ENCODE measurements around the gene C6orf132. TPM values are rescaled to one million over a fixed set of nuclear protein-coding genes. Genes with fewer than 3 reads are reported as not detected.

C6orf132 gene
- total RNA-seq, 1 experiment from 2014 or later = 49.8 TPM

DNA sequence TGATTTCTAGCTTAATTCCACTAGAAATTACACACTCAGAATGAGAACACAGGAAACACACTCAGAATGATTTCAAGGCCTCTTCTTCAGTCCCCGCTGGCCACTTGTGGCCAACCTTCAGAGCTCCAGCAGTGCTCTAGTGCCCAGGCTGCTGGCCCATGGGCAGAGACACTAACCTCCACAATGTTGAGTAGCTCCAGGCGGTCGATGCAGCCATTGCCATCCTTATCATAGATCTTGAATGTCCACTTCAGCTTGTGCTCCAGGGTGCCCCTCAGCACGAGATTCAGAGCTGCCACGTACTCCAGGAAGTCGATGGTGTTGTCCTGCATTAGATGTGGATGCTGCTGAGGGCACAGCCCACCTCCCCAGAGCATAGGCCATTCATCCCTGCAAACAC, 46.0 kb upstream of the C6orf132 start:
- no peaks in the 10 kb centered on the region for H3K9me2 ChIP-seq (ENCODE audit: insufficient read depth)
- no peak overlapping the region for H3K27ac ChIP-seq
- peaks cover 12% of the 10 kb centered on the region; the same call in 1 of the 2 replicates for H3K4me1 ChIP-seq (replicated peaks; ENCODE audit: insufficient read depth)
- no peaks in the 10 kb centered on the region for H3K27me3 ChIP-seq (ENCODE audit: insufficient read depth, low read depth)
- no peak overlapping the region for H3K4me2 ChIP-seq
- H3K79me2 ChIP-seq (ENCODE audit: low read depth) = no peaks in the 10 kb centered on the region
- BruUV-seq (replicated peaks) = no TSS peak
- intact Hi-C loops (cut with micrococcal nuclease; ENCODE audit: unreplicated experiment) = no loop called here
- DNase-seq = no peak
- H3F3A ChIP-seq (ENCODE audit: insufficient read depth, low read depth) = no peaks in the 10 kb centered on the region; the same call in 1 of the 2 replicates
- no peaks in the 10 kb centered on the region for H3K36me3 ChIP-seq (ENCODE audit: low read depth)
- H2AFZ ChIP-seq = no peak overlapping the region
- no peaks in the 10 kb centered on the region for H4K20me1 ChIP-seq (ENCODE audit: insufficient read depth)
- ChIA-PET CTCF (no interaction called here), POLR2A (ENCODE audit: unreplicated experiment) (no interaction called here)
- no peaks in the 10 kb centered on the region for H3K9me3 ChIP-seq (ENCODE audit: insufficient read depth, low read depth)
- TF ChIP-seq, protein P1, sequence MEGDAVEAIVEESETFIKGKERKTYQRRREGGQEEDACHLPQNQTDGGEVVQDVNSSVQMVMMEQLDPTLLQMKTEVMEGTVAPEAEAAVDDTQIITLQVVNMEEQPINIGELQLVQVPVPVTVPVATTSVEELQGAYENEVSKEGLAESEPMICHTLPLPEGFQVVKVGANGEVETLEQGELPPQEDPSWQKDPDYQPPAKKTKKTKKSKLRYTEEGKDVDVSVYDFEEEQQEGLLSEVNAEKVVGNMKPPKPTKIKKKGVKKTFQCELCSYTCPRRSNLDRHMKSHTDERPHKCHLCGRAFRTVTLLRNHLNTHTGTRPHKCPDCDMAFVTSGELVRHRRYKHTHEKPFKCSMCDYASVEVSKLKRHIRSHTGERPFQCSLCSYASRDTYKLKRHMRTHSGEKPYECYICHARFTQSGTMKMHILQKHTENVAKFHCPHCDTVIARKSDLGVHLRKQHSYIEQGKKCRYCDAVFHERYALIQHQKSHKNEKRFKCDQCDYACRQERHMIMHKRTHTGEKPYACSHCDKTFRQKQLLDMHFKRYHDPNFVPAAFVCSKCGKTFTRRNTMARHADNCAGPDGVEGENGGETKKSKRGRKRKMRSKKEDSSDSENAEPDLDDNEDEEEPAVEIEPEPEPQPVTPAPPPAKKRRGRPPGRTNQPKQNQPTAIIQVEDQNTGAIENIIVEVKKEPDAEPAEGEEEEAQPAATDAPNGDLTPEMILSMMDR (conservative IDR thresholded peaks at IDR 0.05) = no peak
- TF ChIP-seq EZH2 (IDR thresholded peaks at IDR 0.05; ENCODE audit: low read depth) = no peak
- H3K4me3 ChIP-seq = no peak overlapping the region

DNA sequence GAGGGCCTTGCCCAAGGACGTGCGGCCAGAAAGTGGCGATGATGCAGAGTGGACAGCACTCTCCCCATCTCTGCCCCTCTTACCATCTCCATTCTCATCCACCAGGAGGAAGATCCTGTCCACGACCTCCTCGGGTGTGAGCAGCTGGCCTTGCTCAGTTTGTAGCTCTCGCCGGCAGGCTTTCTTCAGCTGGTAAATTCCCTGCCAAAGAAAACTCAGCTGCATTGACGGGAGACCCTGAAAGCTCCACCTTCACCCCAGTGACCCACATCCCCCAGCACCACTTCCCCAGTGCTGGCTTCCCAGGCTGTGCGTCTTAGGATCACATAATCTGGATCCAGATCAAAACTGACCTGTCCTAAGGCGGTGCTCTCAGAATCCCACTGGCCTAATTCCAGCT, 43.2 kb upstream of the C6orf132 start:
- Histone ChIP-seq H3K4me2 (no peak overlapping the region), H3K79me2 (ENCODE audit: low read depth) (no peaks in the 10 kb centered on the region), H3K9me2 (ENCODE audit: insufficient read depth) (no peaks in the 10 kb centered on the region), H3K4me3 (no peak overlapping the region), H3K27ac (no peak overlapping the region), H2AFZ (no peak overlapping the region), H3K36me3 (ENCODE audit: low read depth) (no peaks in the 10 kb centered on the region), H4K20me1 (ENCODE audit: insufficient read depth) (no peaks in the 10 kb centered on the region), H3K9me3 (ENCODE audit: insufficient read depth, low read depth) (no peaks in the 10 kb centered on the region), H3K27me3 (ENCODE audit: insufficient read depth, low read depth) (no peaks in the 10 kb centered on the region), H3K4me1 (replicated peaks; ENCODE audit: insufficient read depth) (no peaks in the 10 kb centered on the region), H3F3A (ENCODE audit: insufficient read depth, low read depth) (no peaks in the 10 kb centered on the region)
- TF ChIP-seq, protein P1 (conservative IDR thresholded peaks at IDR 0.05) = no peak
- TF ChIP-seq EZH2 (IDR thresholded peaks at IDR 0.05; ENCODE audit: low read depth) = no peak
- no peak for DNase-seq
- ChIA-PET CTCF (no interaction called here), POLR2A (ENCODE audit: unreplicated experiment) (no interaction called here)
- intact Hi-C loops (cut with micrococcal nuclease; ENCODE audit: unreplicated experiment) = no loop called here
- no TSS peak for BruUV-seq (replicated peaks)

DNA sequence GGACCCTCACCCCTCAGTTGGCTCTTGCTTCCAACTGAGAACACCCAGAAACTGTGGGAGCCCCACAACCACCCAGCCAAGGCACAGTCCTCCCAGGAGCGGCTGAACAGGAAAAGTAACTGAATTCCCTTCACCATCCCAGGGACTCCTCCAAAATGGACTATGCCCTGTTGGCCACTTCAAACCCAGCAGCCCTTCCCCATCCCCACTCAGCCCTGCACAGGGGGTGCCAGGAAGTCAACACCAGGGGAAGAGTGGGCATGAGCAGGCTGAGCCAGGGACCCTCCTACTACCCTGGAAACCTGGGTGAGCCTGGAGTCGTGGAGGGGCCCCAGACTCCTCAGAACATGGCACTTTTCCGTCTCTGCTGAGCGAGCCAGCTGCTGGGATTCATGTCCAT, 42.1 kb upstream of the C6orf132 start:
- Histone ChIP-seq H3K9me3 (ENCODE audit: insufficient read depth, low read depth) (no peaks in the 10 kb centered on the region), H3K36me3 (ENCODE audit: low read depth) (no peaks in the 10 kb centered on the region), H3K27ac (no peak overlapping the region), H2AFZ (no peak overlapping the region), H3K9me2 (ENCODE audit: insufficient read depth) (no peaks in the 10 kb centered on the region), H3K4me2 (no peak overlapping the region), H3K79me2 (ENCODE audit: low read depth) (no peaks in the 10 kb centered on the region), H3F3A (ENCODE audit: insufficient read depth, low read depth) (no peaks in the 10 kb centered on the region), H3K4me3 (no peak overlapping the region), H4K20me1 (ENCODE audit: insufficient read depth) (no peaks in the 10 kb centered on the region), H3K27me3 (ENCODE audit: insufficient read depth, low read depth) (no peaks in the 10 kb centered on the region), H3K4me1 (replicated peaks; ENCODE audit: insufficient read depth) (0 out of 2 replicates have a peak, but pooled peaks cover 6% of the 10 kb centered on the region)
- POLR2A ChIA-PET (ENCODE audit: unreplicated experiment) = interaction anchor here (0.5 kb wide), 1 partner anchor 134 kb away, joined by 6 read pairs; no protein-coding TSS in a partner anchor
- no TSS peak for BruUV-seq (replicated peaks)
- no peak for DNase-seq
- CTCF ChIA-PET = no interaction called here
- TF ChIP-seq, protein P1 (conservative IDR thresholded peaks at IDR 0.05) = no peak
- no peak for TF ChIP-seq EZH2 (IDR thresholded peaks at IDR 0.05; ENCODE audit: low read depth)
- intact Hi-C loops (cut with micrococcal nuclease; ENCODE audit: unreplicated experiment) = no loop called here

All from PC-9 (cell line).